HG02943 (cell line): ENCODE results near the gene ITGA11.

ENCODE experiments used
- ATAC-seq: cut with Tn5 transposase; IDR thresholded peaks from one replicate; pipeline ENCODE4 v1.9.1; 2021; ENCODE audit warnings: mild to moderate bottlenecking, low read depth, moderate library complexity; ENCODE audit not compliant: unreplicated experiment

The ITGA11 gene

GRCh38 chr15:68336516-68336915 is 95.4 kb downstream of the ITGA11 start:
- ATAC-seq, result no peak

GRCh38 chr15:68335655-68336054 is 96.3 kb downstream of the ITGA11 start:
- no peak for ATAC-seq

- ATAC-seq, result no peak
Measured at GRCh38 chr15:68335251-68335650, 96.7 kb downstream of the ITGA11 start.

- no peak for ATAC-seq
Measured at GRCh38 chr15:68334661-68335124, 97.3 kb downstream of the ITGA11 start.

- ATAC-seq, result no peak
Measured at GRCh38 chr15:68333775-68334470, 98.0 kb downstream of the ITGA11 start.

GRCh38 chr15:68332266-68332665 is 99.7 kb downstream of the ITGA11 start:
- no peak for ATAC-seq

GRCh38 chr15:68330901-68331300 is 101.1 kb downstream of the ITGA11 start:
- no peak for ATAC-seq

GRCh38 chr15:68330416-68330815 is 101.5 kb downstream of the ITGA11 start:
- no peak for ATAC-seq

GRCh38 chr15:68328964-68329363 is 103.0 kb downstream of the ITGA11 start:
- ATAC-seq, result no peak

GRCh38 chr15:68328443-68328842 is 103.5 kb downstream of the ITGA11 start:
- no peak for ATAC-seq

GRCh38 chr15:68326711-68327354 is 105.1 kb downstream of the ITGA11 start:
- ATAC-seq, result no peak

- no peak for ATAC-seq
Measured at GRCh38 chr15:68325726-68326125, 106.2 kb downstream of the ITGA11 start.

GRCh38 chr15:68322796-68323195 is 109.2 kb downstream of the ITGA11 start:
- ATAC-seq, result no peak

- no peak for ATAC-seq
Measured at GRCh38 chr15:68321229-68321628, 110.7 kb downstream of the ITGA11 start.

- ATAC-seq, result no peak
Measured at GRCh38 chr15:68319997-68320396, 112.0 kb downstream of the ITGA11 start.

GRCh38 chr15:68318931-68319909 is 112.7 kb downstream of the ITGA11 start:
- ATAC-seq, result no peak

GRCh38 chr15:68318008-68318835 is 113.7 kb downstream of the ITGA11 start:
- ATAC-seq, result no peak

GRCh38 chr15:68317281-68318007 is 114.5 kb downstream of the ITGA11 start:
- no peak for ATAC-seq

- no peak for ATAC-seq
Measured at GRCh38 chr15:68316061-68316804, 115.7 kb downstream of the ITGA11 start.
